WI38 (cell line): ENCODE results near the gene TTBK2.
"Not testable (repeated sequence)": the region's sequence is repeated elsewhere in the genome, so short reads cannot be mapped to it uniquely, and the experiment has no call there.

Source experiments
- H3K4me3 ChIP-seq: 2 replicates; pipeline ENCODE4 v1.5.1; 2011; ENCODE audit warnings: low read depth, mild to moderate bottlenecking, control low read depth, low read length
- TF ChIP-seq, protein P1 (sequence below): IDR thresholded peaks from 2 replicates; pipeline ENCODE4 v1.5.1; 2012; ENCODE audit warnings: low read depth, mild to moderate bottlenecking, control low read depth, low read length

Gene TTBK2

DNA sequence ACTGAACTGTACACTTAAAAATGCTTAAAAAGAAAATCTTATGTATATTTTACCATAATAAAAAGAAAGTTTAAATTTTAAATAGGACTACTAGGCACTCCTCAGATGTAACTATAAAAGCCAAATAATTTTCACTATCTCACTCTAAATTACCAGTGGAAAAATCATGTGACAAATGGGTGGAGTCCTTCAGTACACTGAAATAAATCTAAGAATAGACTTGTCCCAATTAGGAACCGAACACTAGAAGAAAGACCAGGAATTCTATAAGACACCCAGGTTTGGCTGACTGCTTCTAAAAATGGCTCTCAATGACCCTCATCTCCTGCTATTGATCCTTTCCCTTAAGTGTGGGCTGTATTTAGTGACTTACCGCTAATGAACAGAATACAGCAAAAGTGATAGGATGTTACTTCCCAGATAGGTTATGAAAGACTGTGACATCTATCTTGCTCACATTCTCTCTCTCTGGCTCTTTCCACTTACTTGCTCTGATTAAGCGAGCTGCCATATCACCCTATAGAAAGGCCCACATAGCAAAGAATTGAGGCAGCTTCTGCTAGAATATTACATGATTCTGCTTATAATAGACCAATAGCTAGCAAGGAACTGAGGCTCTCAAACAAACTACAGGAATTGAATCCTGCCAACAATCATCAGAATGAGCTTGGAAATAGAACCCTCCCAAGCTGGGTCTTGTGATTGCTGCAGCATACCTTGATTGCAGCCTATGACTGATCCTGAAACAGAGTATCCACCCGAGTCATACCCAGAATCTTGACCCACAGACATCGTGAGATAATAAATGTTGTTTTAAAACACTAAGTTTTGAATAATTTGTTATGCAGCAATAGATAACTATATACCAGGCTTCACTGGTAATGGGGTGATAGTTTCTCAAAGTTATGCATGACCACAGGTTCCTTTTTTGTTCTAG lies 16.9 kb downstream of the TTBK2 start:
- no peak overlapping the region for H3K4me3 ChIP-seq
- TF ChIP-seq, protein P1, sequence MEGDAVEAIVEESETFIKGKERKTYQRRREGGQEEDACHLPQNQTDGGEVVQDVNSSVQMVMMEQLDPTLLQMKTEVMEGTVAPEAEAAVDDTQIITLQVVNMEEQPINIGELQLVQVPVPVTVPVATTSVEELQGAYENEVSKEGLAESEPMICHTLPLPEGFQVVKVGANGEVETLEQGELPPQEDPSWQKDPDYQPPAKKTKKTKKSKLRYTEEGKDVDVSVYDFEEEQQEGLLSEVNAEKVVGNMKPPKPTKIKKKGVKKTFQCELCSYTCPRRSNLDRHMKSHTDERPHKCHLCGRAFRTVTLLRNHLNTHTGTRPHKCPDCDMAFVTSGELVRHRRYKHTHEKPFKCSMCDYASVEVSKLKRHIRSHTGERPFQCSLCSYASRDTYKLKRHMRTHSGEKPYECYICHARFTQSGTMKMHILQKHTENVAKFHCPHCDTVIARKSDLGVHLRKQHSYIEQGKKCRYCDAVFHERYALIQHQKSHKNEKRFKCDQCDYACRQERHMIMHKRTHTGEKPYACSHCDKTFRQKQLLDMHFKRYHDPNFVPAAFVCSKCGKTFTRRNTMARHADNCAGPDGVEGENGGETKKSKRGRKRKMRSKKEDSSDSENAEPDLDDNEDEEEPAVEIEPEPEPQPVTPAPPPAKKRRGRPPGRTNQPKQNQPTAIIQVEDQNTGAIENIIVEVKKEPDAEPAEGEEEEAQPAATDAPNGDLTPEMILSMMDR, result no peak

DNA sequence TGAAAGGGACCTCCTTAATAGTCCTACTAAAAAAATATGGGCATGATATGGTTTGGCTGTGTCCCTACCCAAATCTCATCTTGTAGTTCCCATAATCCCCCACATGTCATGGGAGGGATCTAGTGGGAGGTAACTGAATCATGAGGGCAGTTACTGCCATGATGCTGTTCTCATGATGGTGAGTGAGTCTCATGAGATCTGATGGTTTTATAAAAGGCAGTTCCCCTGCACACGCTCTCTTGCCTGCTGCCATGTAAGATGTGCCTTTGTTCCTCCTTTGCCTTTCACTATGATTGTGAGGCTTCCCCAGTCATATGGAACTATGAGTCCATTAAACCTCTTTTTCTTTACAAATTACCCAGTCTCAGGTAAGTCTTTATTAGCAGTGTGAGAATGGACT lies 26.7 kb downstream of the TTBK2 start:
- not testable (repeated sequence) for H3K4me3 ChIP-seq

DNA sequence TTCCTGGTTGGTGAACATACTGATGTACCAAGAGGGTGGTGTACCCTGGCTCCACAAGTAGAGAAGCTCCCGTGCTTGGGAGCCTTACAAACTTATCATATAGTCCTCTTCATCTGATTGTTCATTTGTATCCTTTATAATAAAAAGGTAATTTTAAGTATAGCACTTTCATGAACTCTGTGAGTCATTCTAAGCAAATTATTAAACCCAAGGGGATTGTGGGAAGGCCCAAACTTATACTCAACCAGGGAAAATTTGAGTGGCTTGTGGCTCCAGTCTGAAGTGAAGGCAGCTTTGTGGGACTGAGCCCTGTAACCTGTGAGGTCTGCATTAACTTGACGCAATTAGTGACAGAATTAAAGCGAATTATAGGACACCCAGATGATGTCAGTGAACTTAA lies 29.0 kb downstream of the TTBK2 start:
- TF ChIP-seq, protein P1, result no peak
- no peak overlapping the region for H3K4me3 ChIP-seq

DNA sequence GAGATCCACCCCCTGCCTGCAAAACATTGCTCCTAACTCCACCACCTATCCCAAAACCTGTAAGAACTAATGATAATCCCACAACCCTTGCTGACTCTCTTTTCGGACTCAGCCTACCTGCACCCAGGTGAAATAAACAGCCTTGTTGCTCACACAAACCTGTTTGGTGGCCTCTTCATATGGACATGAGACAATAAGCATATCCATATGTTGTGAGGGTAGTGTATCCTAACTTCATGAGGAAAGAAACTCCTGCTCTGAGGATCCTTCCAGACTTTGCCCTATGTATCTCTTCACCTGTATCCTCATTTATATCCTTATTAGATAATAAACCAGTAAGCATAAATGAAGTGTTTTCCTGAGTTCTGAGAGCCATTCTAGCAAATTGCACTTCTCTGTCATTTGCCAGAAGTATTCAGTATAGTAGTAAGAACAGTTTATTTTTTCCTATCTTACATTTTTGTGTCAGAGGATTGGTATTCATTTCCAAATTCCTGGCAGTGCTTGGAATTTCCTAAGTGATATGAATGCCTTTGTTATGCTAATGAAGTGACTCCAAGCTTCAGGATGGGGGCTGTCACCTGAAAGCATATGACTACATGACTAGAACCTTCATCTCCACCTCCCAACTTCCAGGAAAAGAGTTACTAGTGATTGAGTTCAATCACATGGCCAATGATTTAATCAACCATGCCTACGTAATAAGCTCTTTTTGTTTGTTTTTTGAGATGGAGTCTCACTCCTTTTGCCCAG lies 30.2 kb downstream of the TTBK2 start:
- H3K4me3 ChIP-seq, result no peak overlapping the region
- TF ChIP-seq, protein P1, result no peak

DNA sequence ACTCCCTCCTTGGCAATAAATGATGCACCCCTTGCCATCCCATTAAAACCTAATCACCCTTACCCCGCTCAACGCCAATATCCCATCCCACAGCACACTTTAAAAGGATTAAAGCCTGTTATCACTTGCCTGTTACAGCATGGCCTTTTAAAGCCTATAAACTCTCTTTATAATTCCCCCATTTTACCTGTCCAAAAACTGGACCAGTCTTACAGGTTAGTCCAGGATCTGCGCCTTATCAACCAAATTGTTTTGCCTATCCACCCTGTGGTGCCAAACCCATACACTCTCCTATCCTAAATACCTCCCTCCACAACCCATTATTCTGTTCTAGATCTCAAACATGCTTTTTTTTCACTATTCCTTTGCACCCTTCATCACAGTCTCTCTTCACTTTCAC lies 33.2 kb downstream of the TTBK2 start:
- not testable (repeated sequence) for H3K4me3 ChIP-seq

DNA sequence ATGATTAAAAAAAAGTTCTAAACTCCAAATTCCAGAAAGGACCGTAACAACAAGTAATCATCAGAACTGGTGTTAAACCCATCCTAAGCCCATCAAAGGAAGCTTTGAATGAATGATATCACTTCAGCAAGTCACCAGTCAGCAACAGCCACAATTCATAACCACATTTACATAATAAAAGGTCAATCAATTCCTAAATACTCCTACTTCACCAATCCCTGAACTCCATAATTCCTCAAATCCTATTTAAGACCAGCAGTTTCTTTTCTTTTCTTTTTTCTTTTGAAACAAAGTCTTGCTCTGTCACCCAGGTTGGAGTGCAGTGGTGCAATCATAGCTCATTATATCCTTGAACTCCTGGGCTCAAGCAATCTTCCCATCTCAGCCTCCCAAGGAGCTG lies 40.5 kb downstream of the TTBK2 start:
- TF ChIP-seq, protein P1, result no peak
- H3K4me3 ChIP-seq, result no peak overlapping the region

DNA sequence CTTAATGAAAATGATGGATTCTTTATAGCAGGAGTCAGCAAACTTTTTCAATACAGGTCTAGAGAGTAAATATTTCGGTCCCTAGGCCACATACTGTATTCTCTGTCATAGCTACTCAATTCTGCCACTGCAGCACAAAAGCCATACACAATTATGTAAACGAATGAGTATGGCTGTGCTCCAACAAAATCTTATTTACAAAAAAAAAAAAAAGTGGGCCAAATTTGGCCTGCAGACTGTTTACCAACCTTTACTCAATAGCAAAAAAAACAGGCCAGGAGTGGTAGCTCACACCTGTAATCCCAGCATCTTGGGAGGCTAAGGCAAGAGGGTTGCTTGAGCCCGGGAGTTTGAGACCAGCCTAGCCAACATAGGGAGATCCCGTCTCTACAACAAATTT lies 41.1 kb downstream of the TTBK2 start:
- no peak overlapping the region for H3K4me3 ChIP-seq
- TF ChIP-seq, protein P1, result no peak

DNA sequence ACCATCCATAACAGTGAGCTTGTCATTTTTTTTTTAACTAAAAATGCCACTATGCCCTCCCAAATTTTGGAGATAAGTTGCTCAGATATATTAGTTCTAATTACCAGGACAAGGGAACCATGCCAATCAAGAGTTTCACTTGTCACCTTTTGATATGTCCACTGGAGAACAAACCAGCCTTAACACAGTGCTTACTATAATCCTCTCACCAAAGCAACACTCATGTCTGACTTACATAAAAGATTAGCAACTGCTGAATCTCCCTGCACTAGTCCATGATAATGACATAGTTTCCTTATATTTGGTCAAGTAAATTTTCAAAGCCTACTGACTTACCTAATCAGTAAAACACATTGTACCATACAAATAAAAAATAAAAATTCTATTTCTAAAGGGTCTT lies 44.4 kb downstream of the TTBK2 start:
- no peak overlapping the region for H3K4me3 ChIP-seq
- TF ChIP-seq, protein P1, result no peak
